Erythroblast (primary cell): Measurements from ENCODE around the gene CCDC6.
"Not testable (repeated sequence)": the region's sequence is repeated elsewhere in the genome, so short reads cannot be mapped to it uniquely, and the experiment has no call there.

Experiments used
- GATA1 ChIP-seq: IDR thresholded peaks from 2 replicates; pipeline ENCODE4 v1.6.1; 2011; ENCODE audit warnings: low read depth, mild to moderate bottlenecking, control low read depth, low read length, moderate library complexity
- POLR2A ChIP-seq: IDR thresholded peaks from 2 replicates; pipeline ENCODE4 v1.6.1; 2011; ENCODE audit warnings: mild to moderate bottlenecking, low read length

DNA sequence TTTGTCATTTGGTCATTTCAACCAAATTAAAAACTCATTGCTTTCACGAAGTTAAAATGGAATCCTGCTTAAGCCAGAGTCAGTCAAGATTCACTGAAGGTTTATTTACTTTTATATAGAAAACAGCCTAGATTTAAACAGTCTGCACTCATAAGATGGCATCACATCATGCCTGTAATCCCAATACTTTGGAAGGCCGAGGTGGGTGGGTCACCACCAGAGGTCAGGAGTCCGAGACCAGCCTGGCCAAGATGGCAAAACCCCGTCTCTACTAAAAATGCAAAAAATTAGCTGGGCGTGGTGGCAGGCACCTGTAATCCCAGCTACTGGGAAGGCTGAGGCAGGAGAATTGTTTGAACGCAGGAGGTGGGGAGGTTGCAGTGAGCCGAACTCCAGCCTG is 119.3 kb downstream of the CCDC6 start:
- not testable (repeated sequence) for TF ChIP-seq POLR2A, GATA1
